Tibial nerve (tissue), 4 donors: ENCODE data around the gene NDUFAF8. TPM values are rescaled to one million over a fixed set of nuclear protein-coding genes. Genes with fewer than 3 reads are reported as not detected.
A peak's percentile ranks its signal among the peaks of the same experiment; 100 is the strongest.
"Not testable (repeated sequence)": the region's sequence is repeated elsewhere in the genome, so short reads cannot be mapped to it uniquely, and the experiment has no call there.

Source experiments
- DNase-seq, 2 donors: peaks; one replicate each; pipeline ENCODE4 v3.0.0-alpha.2; 2019; ENCODE audit warnings: low spot score in 2 of 2
- H3K27ac ChIP-seq, 4 donors: fragments of 200-600 bp; sonication (generic) in 3 of 4; one replicate each; pipeline ENCODE4 v1.5.1; 2017 to 2019; ENCODE audit warnings: mild to moderate bottlenecking in 1 of 4
- H3K27me3 ChIP-seq, 2 donors: fragments of 200-600 bp; sonication (generic) in 1 of 2; one replicate each; pipeline versions ENCODE4 v1.5.1 to v1.6.0; 2017 to 2019
- H3K36me3 ChIP-seq, 3 donors: fragments of 200-600 bp; sonication (generic); one replicate each; pipeline ENCODE4 v1.5.1; 2018 to 2019
- H3K4me1 ChIP-seq, 4 donors: fragments of 200-600 bp; sonication (generic) in 3 of 4; one replicate each; pipeline ENCODE4 v1.5.1; 2017 to 2019
- H3K4me3 ChIP-seq, 4 donors: fragments of 200-600 bp; sonication (generic) in 3 of 4; one replicate each; pipeline ENCODE4 v1.5.1; 2017 to 2019; ENCODE audit warnings: mild to moderate bottlenecking in 1 of 4, moderate library complexity in 1 of 4
- H3K9me3 ChIP-seq, 4 donors: fragments of 200-600 bp; sonication (generic) in 3 of 4; one replicate each; pipeline ENCODE4 v1.5.1; 2017 to 2019
- CTCF ChIP-seq, 5 experiments: fragments of 200-600 bp in 3 of 5; fragments of 450-650 bp in 2 of 5; sonication (generic) in 3 of 5; IDR thresholded peaks; one replicate each; pipeline ENCODE4 v1.5.1; 2016 to 2019; ENCODE audit warnings: antibody characterized with exemption in 5 of 5, mild to moderate bottlenecking in 3 of 5, moderate library complexity in 2 of 5
- EP300 ChIP-seq, 2 donors: sonication (generic); formaldehyde crosslinking; IDR thresholded peaks; one replicate each; pipeline ENCODE4 v1.6.1; 2017; ENCODE audit warnings: antibody characterized with exemption in 2 of 2, mild to moderate bottlenecking in 1 of 2
- POLR2A ChIP-seq, 2 donors: fragments of 450-650 bp; IDR thresholded peaks; one replicate each; pipeline ENCODE4 v1.6.1; 2017; ENCODE audit warnings: antibody characterized with exemption in 2 of 2, mild to moderate bottlenecking in 2 of 2, moderate library complexity in 2 of 2
- WGBS, 2 donors: methylation state at CpG; one replicate each; pipeline ENCODE4 v1.1.5; 2018; 5-methylcytosine and 5-hydroxymethylcytosine counted together
- total RNA-seq, 4 donors: library from RNA; depleted of rRNA; stranded (reverse); fragments of >200 nt; gene quantifications; one replicate each; pipeline ENCODE4 v1.1.0, GENCODE V29; 2016

NDUFAF8 gene
- total RNA-seq, 4 donors from 2014 or later = 27.8 to 73.0 (median 61.1) TPM

GRCh38 chr17:81222620-81222905 is 16.6 kb upstream of the NDUFAF8 start:
- no peak for DNase-seq
- no peaks in the 10 kb centered on the region for H3K27me3 ChIP-seq
- WGBS, 2 donors = 0% methylated on average over 8 to 9 of the region's 30 CpGs
- peaks cover 0 to 24% (median 0%) of the 10 kb centered on the region in 3 donors for H3K36me3 ChIP-seq
- H3K4me1 ChIP-seq = peaks cover 0 to 22% (median 11%) of the 10 kb centered on the region in 4 donors
- H3K9me3 ChIP-seq = peaks cover 0 to 4% (median 0%) of the 10 kb centered on the region in 4 donors
- peak overlapping the region; percentile 57 to 95 (median 68) for H3K4me3 ChIP-seq
- peak overlapping the region in 3 of 4 donors; percentile 32 to 83 (median 68) for H3K27ac ChIP-seq
- no peak for TF ChIP-seq POLR2A (IDR thresholded peaks at IDR 0.05)
- no peak for TF ChIP-seq CTCF (IDR thresholded peaks at IDR 0.05)
- no peak for TF ChIP-seq EP300 (IDR thresholded peaks at IDR 0.05)

GRCh38 chr17:81222906-81223761 is 16.0 kb upstream of the NDUFAF8 start, which contains the start of gene CEP131:
TSS of gene CEP131 (minus strand) at chr17:81222965. CDS start at chr17:81220056, 2,909 bp downstream.
- TF ChIP-seq EP300 (IDR thresholded peaks at IDR 0.05) (peak in 1 of 2 donors; percentile 20), POLR2A (IDR thresholded peaks at IDR 0.05) (peak in 1 of 2 donors; percentile 25), CTCF (IDR thresholded peaks at IDR 0.05) (peak in 1 of 5 experiments; percentile 31)
- 1% methylated on average over 48 to 68 of the region's 79 CpGs for WGBS, 2 donors
- Histone ChIP-seq H3K27me3 (no peaks in the 10 kb centered on the region), H3K9me3 (peaks cover 0 to 4% (median 0%) of the 10 kb centered on the region in 4 donors), H3K4me1 (peaks cover 0 to 22% (median 11%) of the 10 kb centered on the region in 4 donors), H3K36me3 (peaks cover 0 to 22% (median 0%) of the 10 kb centered on the region in 3 donors), H3K27ac (peak within 1 kb of the TSS; percentile 33 to 83 (median 74)), H3K4me3 (peak within 1 kb of the TSS; percentile 57 to 95 (median 68))
- peak; percentile 96 to 97 for DNase-seq

- Histone ChIP-seq H3K9me3 (peaks cover 0 to 4% (median 0%) of the 10 kb centered on the region in 4 donors), H3K27me3 (no peaks in the 10 kb centered on the region), H3K36me3 (peaks cover 0 to 22% (median 0%) of the 10 kb centered on the region in 3 donors), H3K4me3 (peak overlapping the region; percentile 34 to 95 (median 58)), H3K4me1 (peaks cover 0 to 22% (median 11%) of the 10 kb centered on the region in 4 donors), H3K27ac (peak overlapping the region; percentile 33 to 83 (median 72))
- 24 to 36% methylated on average over 11 of the region's 11 CpGs for WGBS, 2 donors
- DNase-seq = no peak
- TF ChIP-seq CTCF (IDR thresholded peaks at IDR 0.05) (no peak), POLR2A (IDR thresholded peaks at IDR 0.05) (no peak), EP300 (IDR thresholded peaks at IDR 0.05) (no peak)
Observed at GRCh38 chr17:81223762-81224130, 15.4 kb upstream of the NDUFAF8 start.

- not testable (repeated sequence) for H3K4me1 ChIP-seq, H3K27ac ChIP-seq, DNase-seq, H3K9me3 ChIP-seq, H3K27me3 ChIP-seq, H3K4me3 ChIP-seq
- WGBS, 2 donors = 61 to 69% methylated on average over 2 of the region's 2 CpGs
- peaks cover 2 to 47% (median 15%) of the 10 kb centered on the region in 3 donors for H3K36me3 ChIP-seq
Observed at GRCh38 chr17:81227630-81228029, 11.5 kb upstream of the NDUFAF8 start.

- H3K4me1 ChIP-seq = peaks cover 0 to 4% (median 0%) of the 10 kb centered on the region in 4 donors
- peaks cover 0 to 4% (median 0%) of the 10 kb centered on the region in 4 donors for H3K9me3 ChIP-seq
- no peak for DNase-seq
- H3K4me3 ChIP-seq = no peak overlapping the region
- H3K27ac ChIP-seq = peak overlapping the region in 1 of 4 donors; percentile 19
- no peak for TF ChIP-seq POLR2A (IDR thresholded peaks at IDR 0.05)
- TF ChIP-seq EP300 (IDR thresholded peaks at IDR 0.05) = no peak
- no peak for TF ChIP-seq CTCF (IDR thresholded peaks at IDR 0.05)
- H3K27me3 ChIP-seq = no peaks in the 10 kb centered on the region
- WGBS, 2 donors = 68 to 76% methylated on average over 9 of the region's 9 CpGs
- H3K36me3 ChIP-seq = peaks cover 2 to 55% (median 16%) of the 10 kb centered on the region in 3 donors
Observed at GRCh38 chr17:81228420-81228819, 10.7 kb upstream of the NDUFAF8 start.
